K562 (cell line): ENCODE results near the gene RMND5B. TPM values are rescaled to one million over a fixed set of nuclear protein-coding genes. Genes with fewer than 3 reads are reported as not detected.

Source experiments
- ATAC-seq: fragments of 200-7000 bp; cut with Tn5 transposase; 3 replicates; pipeline ENCODE4 v1.9.1; 2020; ENCODE audit warnings: moderate library complexity
- BruUV-seq: library from RNA; stranded (reverse); fragments of 400-500 nt; replicated peaks from 2 replicates; lab custom pipeline; 2021; lab: Mats Ljungman, UMichigan
- CTCF ChIA-PET: fragments of 300-600 bp; formaldehyde crosslinking; extraction: SDS; loops from one replicate; lab custom pipeline; 2021; ENCODE audit warnings: low intra/inter-chr PET ratio; lab: Yijun Ruan, JAX
- POLR2A ChIA-PET: fragments of 300-600, 350-650 bp; sonication (Branson Sonifier 250); formaldehyde crosslinking; extraction: SDS; loops from one replicate; lab custom pipeline; 2021; ENCODE audit warnings: antibody characterized with exemption, inconsistent platforms; lab: Yijun Ruan, JAX
- DNase-seq, 4 experiments: peaks; one replicate each; pipeline versions ENCODE4 v3.0.0 to v3.0.0-alpha.2; 2011 to 2018; ENCODE audit warnings: low spot score in 3 of 4, mixed read lengths in 3 of 4; ENCODE audit errors: extremely low read depth in 1 of 4
- FAIRE-seq: peaks from 2 replicates; lab custom pipeline; 2011; peaks lifted over from hg19 to GRCh38; lab: Jason Lieb, UNC
- H2AFZ ChIP-seq: 2 replicates; pipeline ENCODE4 v1.6.0; 2011; ENCODE audit warnings: low read depth, low read length, control low read depth, inconsistent platforms
- H3K27ac ChIP-seq: fragments of 200-600 bp; 3 replicates; pipeline ENCODE4 v1.8.0; 2011; ENCODE audit warnings: low read depth, mild to moderate bottlenecking, control low read depth, inconsistent platforms, low read length, moderate library complexity, mixed read lengths; ENCODE audit errors: extremely low read depth
- H3K27me3 ChIP-seq, 2 experiments: fragments of 300-600 bp in 1 of 2; 2 replicates in 1 of 2; 3 replicates in 1 of 2; pipeline versions ENCODE4 v1.6.0 to v1.8.0; 2011; ENCODE audit warnings: inconsistent platforms in 2 of 2, low read length in 2 of 2, mild to moderate bottlenecking in 1 of 2, mixed read lengths in 1 of 2, moderate library complexity in 1 of 2; ENCODE audit not compliant: control insufficient read depth in 2 of 2, insufficient read depth in 2 of 2
- H3K36me3 ChIP-seq: fragments of 300-600 bp; 3 replicates; pipeline ENCODE4 v1.8.0; 2011; ENCODE audit warnings: mild to moderate bottlenecking, low read length, inconsistent platforms; ENCODE audit not compliant: control insufficient read depth, insufficient read depth
- H3K4me1 ChIP-seq, 2 experiments: fragments of 200-600 bp in 1 of 2; replicated peaks in 1 of 2; 2 replicates in 1 of 2; 3 replicates in 1 of 2; pipeline versions ENCODE4 v1.5.1 to v1.8.0; 2011; ENCODE audit warnings: inconsistent platforms in 2 of 2, low read length in 2 of 2, mild to moderate bottlenecking in 1 of 2, mixed read lengths in 1 of 2, moderate library complexity in 1 of 2; ENCODE audit not compliant: control insufficient read depth in 2 of 2, insufficient read depth in 2 of 2
- H3K4me2 ChIP-seq: 2 replicates; pipeline ENCODE4 v1.6.1; 2011; ENCODE audit warnings: low read length, control low read depth, inconsistent platforms, mixed read lengths; ENCODE audit not compliant: insufficient read depth
- H3K4me3 ChIP-seq: fragments of 200-600 bp; sonication (generic), shearing (Covaris generic); 2 replicates; pipeline ENCODE4 v1.5.1; 2016; ENCODE audit warnings: control low read depth, inconsistent platforms
- H3K79me2 ChIP-seq: fragments of 200-600 bp; 3 replicates; pipeline ENCODE4 v1.8.0; 2011; ENCODE audit warnings: low read length, inconsistent platforms; ENCODE audit not compliant: control insufficient read depth, insufficient read depth
- H3K9ac ChIP-seq, 2 experiments: 2 replicates each; pipeline versions ENCODE4 v1.6.0 to v1.6.1; 2011; ENCODE audit warnings: low read depth in 2 of 2, low read length in 2 of 2, control low read depth in 1 of 2, inconsistent platforms in 1 of 2, mild to moderate bottlenecking in 1 of 2, mixed read lengths in 1 of 2; ENCODE audit not compliant: insufficient read depth in 1 of 2
- H3K9me1 ChIP-seq: one replicate; pipeline ENCODE4 v1.6.0; 2011; ENCODE audit warnings: inconsistent platforms, mild to moderate bottlenecking, low read length, moderate library complexity; ENCODE audit not compliant: control insufficient read depth, insufficient read depth
- H3K9me3 ChIP-seq: replicated peaks from 2 replicates; pipeline ENCODE4 v1.5.1; 2011; ENCODE audit warnings: low read depth, low read length, inconsistent platforms; ENCODE audit not compliant: control insufficient read depth, insufficient read depth
- H4K20me1 ChIP-seq: replicated peaks from 2 replicates; pipeline ENCODE4 v1.6.1; 2011; ENCODE audit warnings: low read length, inconsistent platforms, mixed read lengths; ENCODE audit not compliant: control insufficient read depth, insufficient read depth
- CBFA2T3 ChIP-seq: fragments of 450-650 bp; IDR thresholded peaks from 2 replicates; pipeline ENCODE4 v1.6.1; 2017
- WGBS: fragments of 100-300 bp; shearing (Covaris generic); methylation state at CpG from one replicate; pipeline ENCODE4 v1.1.6; 2016; ENCODE audit warnings: low coverage, mixed read lengths; ENCODE audit not compliant: insufficient coverage; ENCODE audit errors: missing lambda C conversion rate; 5-methylcytosine and 5-hydroxymethylcytosine counted together
- in situ Hi-C: fragments of 300-500 bp; cut with MboI; formaldehyde crosslinking; loops from 4 replicates; pipeline ENCODE4 v1.15.0; 2018; ENCODE audit warnings: inconsistent platforms, mixed read lengths
- intact Hi-C: fragments of 100-400 bp; cut with micrococcal nuclease; formaldehyde crosslinking; loops from 2 replicates; pipeline ENCODE4 v1.14.2; 2022
- polyA plus RNA-seq, 8 experiments: library from polyadenylated mRNA; depleted of rRNA in 4 of 8; stranded (reverse) in 5 of 8; unstranded in 3 of 8; fragments of >200 nt; fragmentation: Nextera tagmentation in 2 of 8; fragmentation: Illumina TruSeq in 1 of 8; extraction: Ambion mirVana in 2 of 8; extraction: Trizol in 1 of 8; gene quantifications; 2 replicates each; pipeline versions ENCODE4 v1.2.1 to v1.2.3, GENCODE V29; 2011 to 2014; ENCODE audit warnings: inconsistent platforms in 1 of 8, missing spikeins in 1 of 8
- total RNA-seq, 7 experiments: library from RNA; depleted of rRNA in 6 of 7; stranded (reverse); fragments of >200 nt in 6 of 7; fragmentation: Illumina TruSeq in 2 of 7; extraction: Trizol in 2 of 7; gene quantifications; 2 replicates each; pipeline versions ENCODE4 v1.2.1 to v1.2.3, GENCODE V29; 2011 to 2021; ENCODE audit warnings: low replicate concordance in 1 of 7
- TF ChIP-seq, protein P1 (sequence below), 2 experiments: IDR thresholded peaks; 2 replicates each; pipeline ENCODE4 v1.6.1; 2012; ENCODE audit warnings: improper control_type of control experiment in 2 of 2, low read depth in 2 of 2, low read length in 2 of 2, borderline replicate concordance in 1 of 2

The RMND5B gene
- total and polyA plus RNA-seq, 9 of the 15 experiments (the other 6 are each of a cell fraction or from before 2014, with no cell fraction given) = 2.6 to 57.0 (median 28.3) TPM

DNA sequence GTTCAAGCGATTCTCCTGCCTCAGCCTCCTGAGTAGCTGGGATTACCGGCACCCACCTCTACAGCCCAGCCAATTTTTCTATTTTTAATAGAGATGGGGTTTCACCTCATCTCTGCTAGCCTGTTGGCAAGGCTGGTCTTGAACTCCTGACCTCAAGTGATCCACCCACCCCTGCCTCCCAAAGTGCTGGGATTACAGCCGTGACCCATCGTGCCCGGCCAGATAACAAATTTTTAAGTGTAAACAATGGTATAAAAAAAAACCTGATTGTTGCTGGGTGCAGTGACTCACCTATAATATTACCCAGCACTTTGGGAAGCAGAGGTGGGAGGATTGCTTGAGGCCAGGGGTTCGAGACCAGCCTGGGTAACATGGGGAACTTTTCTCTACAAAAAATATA lies 45.5 kb upstream of the RMND5B start:
- no TSS peak for BruUV-seq
- no peak for FAIRE-seq

More for the DNA sequence above, 45.5 kb upstream of the RMND5B start:
- ATAC-seq = no peak
- Histone ChIP-seq H3K27ac (no peak overlapping the region), H3K4me2 (no peak overlapping the region), H3K79me2 (no peaks in the 10 kb centered on the region), H3K9ac (no peak overlapping the region), H3K9me3 (no peaks in the 10 kb centered on the region), H4K20me1 (no peaks in the 10 kb centered on the region), H3K27me3 (peaks cover 2 to 24% of the 10 kb centered on the region in 2 experiments; a peak in 2 of 5 replicates), H3K9me1 (no peaks in the 10 kb centered on the region), H3K4me1 (peaks cover 12% of the 10 kb centered on the region in 2 experiments; a peak in 4 of 5 replicates), H3K36me3 (no peaks in the 10 kb centered on the region), H3K4me3 (no peak overlapping the region), H2AFZ (no peak overlapping the region)
- intact Hi-C loops = no loop called here
- no peak for DNase-seq
- in situ Hi-C loops = no loop called here
- 0 out of 2 replicates have a peak, but pooled peaks have one; percentile 2 for TF ChIP-seq CBFA2T3
- TF ChIP-seq, protein P1, sequence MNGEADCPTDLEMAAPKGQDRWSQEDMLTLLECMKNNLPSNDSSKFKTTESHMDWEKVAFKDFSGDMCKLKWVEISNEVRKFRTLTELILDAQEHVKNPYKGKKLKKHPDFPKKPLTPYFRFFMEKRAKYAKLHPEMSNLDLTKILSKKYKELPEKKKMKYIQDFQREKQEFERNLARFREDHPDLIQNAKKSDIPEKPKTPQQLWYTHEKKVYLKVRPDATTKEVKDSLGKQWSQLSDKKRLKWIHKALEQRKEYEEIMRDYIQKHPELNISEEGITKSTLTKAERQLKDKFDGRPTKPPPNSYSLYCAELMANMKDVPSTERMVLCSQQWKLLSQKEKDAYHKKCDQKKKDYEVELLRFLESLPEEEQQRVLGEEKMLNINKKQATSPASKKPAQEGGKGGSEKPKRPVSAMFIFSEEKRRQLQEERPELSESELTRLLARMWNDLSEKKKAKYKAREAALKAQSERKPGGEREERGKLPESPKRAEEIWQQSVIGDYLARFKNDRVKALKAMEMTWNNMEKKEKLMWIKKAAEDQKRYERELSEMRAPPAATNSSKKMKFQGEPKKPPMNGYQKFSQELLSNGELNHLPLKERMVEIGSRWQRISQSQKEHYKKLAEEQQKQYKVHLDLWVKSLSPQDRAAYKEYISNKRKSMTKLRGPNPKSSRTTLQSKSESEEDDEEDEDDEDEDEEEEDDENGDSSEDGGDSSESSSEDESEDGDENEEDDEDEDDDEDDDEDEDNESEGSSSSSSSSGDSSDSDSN (IDR thresholded peaks at IDR 0.05; ENCODE audit: borderline replicate concordance in 1 of 2, low read depth in 2 of 2, low read length in 2 of 2) = no peak
- ChIA-PET CTCF (no interaction called here), POLR2A (interaction anchor here (0.6 to 2.0 kb wide), 5 partner anchors 38 to 507 kb away, joined by 3 to 5 read pairs (median 4); partner anchors contain the start of gene HNRNPAB)
- 4% methylated on average over 4 of the region's 6 CpGs for WGBS
